ENCODE measurements around the gene MAB21L3. TPM values are rescaled to one million over a fixed set of nuclear protein-coding genes. Genes with fewer than 3 reads are reported as not detected.

MAB21L3 gene
- total and polyA plus RNA-seq, 4 donors = 0.13 to 0.42 (median 0.26) TPM

- no peaks in the 10 kb centered on the region for H3K27me3 ChIP-seq (ENCODE audit: control insufficient read depth in 4 of 4, insufficient read depth in 4 of 4, low read length in 3 of 4)
- H3K9ac ChIP-seq (ENCODE audit: low read depth in 1 of 2, low read length in 2 of 2) = no peak overlapping the region
- H3K4me1 ChIP-seq (ENCODE audit: control insufficient read depth in 4 of 4, insufficient read depth in 4 of 4, low read length in 3 of 4) = no peaks in the 10 kb centered on the region
- 86% methylated on average over 9 of the region's 9 CpGs for WGBS
- no peaks in the 10 kb centered on the region for H3K36me3 ChIP-seq (ENCODE audit: control insufficient read depth in 4 of 4, insufficient read depth in 3 of 4, low read depth in 1 of 4, low read length in 3 of 4)
- H3K27ac ChIP-seq (ENCODE audit: low read depth in 1 of 2, low read length in 2 of 2) = no peak overlapping the region
- no peak for DNase-seq (ENCODE audit: low spot score)
- H3K4me3 ChIP-seq (ENCODE audit: low read depth in 1 of 3, low read length in 3 of 3) = no peak overlapping the region
- peaks cover 0 to 2% (median 0%) of the 10 kb centered on the region in 4 donors for H3K9me3 ChIP-seq (ENCODE audit: control insufficient read depth in 4 of 4, low read length in 3 of 4)
- TF ChIP-seq SP1 (IDR thresholded peaks at IDR 0.05) (no peak), GABPA (IDR thresholded peaks at IDR 0.05 in 1 of 2, conservative IDR thresholded peaks at IDR 0.05 in 1 of 2) (no peak), EGR1 (IDR thresholded peaks at IDR 0.05; ENCODE audit: low read depth in 2 of 2) (no peak), TAF1 (conservative IDR thresholded peaks at IDR 0.05) (no peak), ATF3 (IDR thresholded peaks at IDR 0.05) (no peak), NR2F2 (IDR thresholded peaks at IDR 0.05) (no peak), FOXA2 (IDR thresholded peaks at IDR 0.05) (no peak)
Measured at GRCh38 chr1:116131866-116132605, 20.8 kb downstream of the MAB21L3 start.

GRCh38 chr1:116133696-116134475 lies 22.7 kb downstream of the MAB21L3 start:
- TF ChIP-seq RAD21 (IDR thresholded peaks at IDR 0.05) = peak; percentile 5 to 59
- TF ChIP-seq ZBTB33 (IDR thresholded peaks at IDR 0.05) = no peak
- 76% methylated on average over 8 of the region's 8 CpGs for WGBS
- DNase-seq (ENCODE audit: low spot score) = no peak

GRCh38 chr1:116134476-116134773 lies 23.2 kb downstream of the MAB21L3 start:
- H3K27ac ChIP-seq (ENCODE audit: low read depth in 1 of 2, low read length in 2 of 2) = no peak overlapping the region
- 74% methylated on average over 2 of the region's 2 CpGs for WGBS
- no peak overlapping the region for H3K9ac ChIP-seq (ENCODE audit: low read depth in 1 of 2, low read length in 2 of 2)
- TF ChIP-seq MAX (IDR thresholded peaks at IDR 0.05) (no peak), YY1 (IDR thresholded peaks at IDR 0.05) (no peak), HNF4G (IDR thresholded peaks at IDR 0.05) (no peak), FOXA2 (IDR thresholded peaks at IDR 0.05) (no peak), ZBTB33 (IDR thresholded peaks at IDR 0.05) (no peak), RXRA (IDR thresholded peaks at IDR 0.05) (no peak), EGR1 (IDR thresholded peaks at IDR 0.05; ENCODE audit: low read depth in 2 of 2) (no peak), ATF3 (IDR thresholded peaks at IDR 0.05) (no peak), GABPA (IDR thresholded peaks at IDR 0.05 in 1 of 2, conservative IDR thresholded peaks at IDR 0.05 in 1 of 2) (no peak)
- TF ChIP-seq, protein P1, sequence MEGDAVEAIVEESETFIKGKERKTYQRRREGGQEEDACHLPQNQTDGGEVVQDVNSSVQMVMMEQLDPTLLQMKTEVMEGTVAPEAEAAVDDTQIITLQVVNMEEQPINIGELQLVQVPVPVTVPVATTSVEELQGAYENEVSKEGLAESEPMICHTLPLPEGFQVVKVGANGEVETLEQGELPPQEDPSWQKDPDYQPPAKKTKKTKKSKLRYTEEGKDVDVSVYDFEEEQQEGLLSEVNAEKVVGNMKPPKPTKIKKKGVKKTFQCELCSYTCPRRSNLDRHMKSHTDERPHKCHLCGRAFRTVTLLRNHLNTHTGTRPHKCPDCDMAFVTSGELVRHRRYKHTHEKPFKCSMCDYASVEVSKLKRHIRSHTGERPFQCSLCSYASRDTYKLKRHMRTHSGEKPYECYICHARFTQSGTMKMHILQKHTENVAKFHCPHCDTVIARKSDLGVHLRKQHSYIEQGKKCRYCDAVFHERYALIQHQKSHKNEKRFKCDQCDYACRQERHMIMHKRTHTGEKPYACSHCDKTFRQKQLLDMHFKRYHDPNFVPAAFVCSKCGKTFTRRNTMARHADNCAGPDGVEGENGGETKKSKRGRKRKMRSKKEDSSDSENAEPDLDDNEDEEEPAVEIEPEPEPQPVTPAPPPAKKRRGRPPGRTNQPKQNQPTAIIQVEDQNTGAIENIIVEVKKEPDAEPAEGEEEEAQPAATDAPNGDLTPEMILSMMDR (IDR thresholded peaks at IDR 0.05; ENCODE audit: low read depth, low read length, missing input control) = no peak
- TF ChIP-seq, protein P2, sequence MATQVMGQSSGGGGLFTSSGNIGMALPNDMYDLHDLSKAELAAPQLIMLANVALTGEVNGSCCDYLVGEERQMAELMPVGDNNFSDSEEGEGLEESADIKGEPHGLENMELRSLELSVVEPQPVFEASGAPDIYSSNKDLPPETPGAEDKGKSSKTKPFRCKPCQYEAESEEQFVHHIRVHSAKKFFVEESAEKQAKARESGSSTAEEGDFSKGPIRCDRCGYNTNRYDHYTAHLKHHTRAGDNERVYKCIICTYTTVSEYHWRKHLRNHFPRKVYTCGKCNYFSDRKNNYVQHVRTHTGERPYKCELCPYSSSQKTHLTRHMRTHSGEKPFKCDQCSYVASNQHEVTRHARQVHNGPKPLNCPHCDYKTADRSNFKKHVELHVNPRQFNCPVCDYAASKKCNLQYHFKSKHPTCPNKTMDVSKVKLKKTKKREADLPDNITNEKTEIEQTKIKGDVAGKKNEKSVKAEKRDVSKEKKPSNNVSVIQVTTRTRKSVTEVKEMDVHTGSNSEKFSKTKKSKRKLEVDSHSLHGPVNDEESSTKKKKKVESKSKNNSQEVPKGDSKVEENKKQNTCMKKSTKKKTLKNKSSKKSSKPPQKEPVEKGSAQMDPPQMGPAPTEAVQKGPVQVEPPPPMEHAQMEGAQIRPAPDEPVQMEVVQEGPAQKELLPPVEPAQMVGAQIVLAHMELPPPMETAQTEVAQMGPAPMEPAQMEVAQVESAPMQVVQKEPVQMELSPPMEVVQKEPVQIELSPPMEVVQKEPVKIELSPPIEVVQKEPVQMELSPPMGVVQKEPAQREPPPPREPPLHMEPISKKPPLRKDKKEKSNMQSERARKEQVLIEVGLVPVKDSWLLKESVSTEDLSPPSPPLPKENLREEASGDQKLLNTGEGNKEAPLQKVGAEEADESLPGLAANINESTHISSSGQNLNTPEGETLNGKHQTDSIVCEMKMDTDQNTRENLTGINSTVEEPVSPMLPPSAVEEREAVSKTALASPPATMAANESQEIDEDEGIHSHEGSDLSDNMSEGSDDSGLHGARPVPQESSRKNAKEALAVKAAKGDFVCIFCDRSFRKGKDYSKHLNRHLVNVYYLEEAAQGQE (IDR thresholded peaks at IDR 0.05) = no peak

More at GRCh38 chr1:116133696-116134475, 22.7 kb downstream of the MAB21L3 start:
- no peak overlapping the region for H3K9ac ChIP-seq (ENCODE audit: low read depth in 1 of 2, low read length in 2 of 2)
- H3K27ac ChIP-seq (ENCODE audit: low read depth in 1 of 2, low read length in 2 of 2) = no peak overlapping the region
- H3K4me1 ChIP-seq (ENCODE audit: control insufficient read depth in 4 of 4, insufficient read depth in 4 of 4, low read length in 3 of 4) = no peaks in the 10 kb centered on the region
- no peaks in the 10 kb centered on the region for H3K36me3 ChIP-seq (ENCODE audit: control insufficient read depth in 4 of 4, insufficient read depth in 3 of 4, low read depth in 1 of 4, low read length in 3 of 4)
- no peak overlapping the region for H3K4me3 ChIP-seq (ENCODE audit: low read depth in 1 of 3, low read length in 3 of 3)
- H3K27me3 ChIP-seq (ENCODE audit: control insufficient read depth in 4 of 4, insufficient read depth in 4 of 4, low read length in 3 of 4) = no peaks in the 10 kb centered on the region
- peaks cover 0 to 2% (median 0%) of the 10 kb centered on the region in 4 donors for H3K9me3 ChIP-seq (ENCODE audit: control insufficient read depth in 4 of 4, low read length in 3 of 4)

More at GRCh38 chr1:116134476-116134773, 23.2 kb downstream of the MAB21L3 start:
- no peak overlapping the region for H3K4me3 ChIP-seq (ENCODE audit: low read depth in 1 of 3, low read length in 3 of 3)
- no peaks in the 10 kb centered on the region for H3K36me3 ChIP-seq (ENCODE audit: control insufficient read depth in 4 of 4, insufficient read depth in 3 of 4, low read depth in 1 of 4, low read length in 3 of 4)
- H3K9me3 ChIP-seq (ENCODE audit: control insufficient read depth in 4 of 4, low read length in 3 of 4) = peaks cover 0 to 2% (median 0%) of the 10 kb centered on the region in 4 donors
- DNase-seq (ENCODE audit: low spot score) = no peak
- H3K27me3 ChIP-seq (ENCODE audit: control insufficient read depth in 4 of 4, insufficient read depth in 4 of 4, low read length in 3 of 4) = no peaks in the 10 kb centered on the region
- no peaks in the 10 kb centered on the region for H3K4me1 ChIP-seq (ENCODE audit: control insufficient read depth in 4 of 4, insufficient read depth in 4 of 4, low read length in 3 of 4)
